Osteocyte (in vitro differentiated cells): ENCODE data around the gene MRPS11. TPM values are rescaled to one million over a fixed set of nuclear protein-coding genes. Genes with fewer than 3 reads are reported as not detected.

Source experiments
- DNase-seq: peaks from one replicate; pipeline ENCODE4 v3.0.0; 2021; ENCODE audit warnings: mixed read lengths; ENCODE audit not compliant: unreplicated experiment; ENCODE audit errors: extremely low spot score
- H3K27ac Mint-ChIP-seq: one replicate; pipeline ENCODE4 v1.8.0; 2021; ENCODE audit warnings: mild to moderate bottlenecking, mixed read lengths; ENCODE audit not compliant: unreplicated experiment
- H3K27me3 Mint-ChIP-seq: one replicate; pipeline ENCODE4 v1.8.0; 2021; ENCODE audit warnings: mixed read lengths; ENCODE audit not compliant: unreplicated experiment
- H3K36me3 Mint-ChIP-seq: one replicate; pipeline ENCODE4 v1.8.0; 2021; ENCODE audit warnings: mixed read lengths; ENCODE audit not compliant: unreplicated experiment
- H3K4me1 Mint-ChIP-seq: one replicate; pipeline ENCODE4 v1.8.0; 2021; ENCODE audit warnings: mixed read lengths; ENCODE audit not compliant: unreplicated experiment
- H3K4me3 Mint-ChIP-seq: one replicate; pipeline ENCODE4 v1.8.0; 2021; ENCODE audit warnings: mild to moderate bottlenecking, moderate library complexity, mixed read lengths; ENCODE audit not compliant: unreplicated experiment
- H3K9me3 Mint-ChIP-seq: one replicate; pipeline ENCODE4 v1.8.0; 2021; ENCODE audit warnings: mixed read lengths; ENCODE audit not compliant: unreplicated experiment
- total RNA-seq: library from RNA; stranded (reverse); gene quantifications from 2 replicates; pipeline ENCODE4 v1.2.1, GENCODE V29; 2021
- TF ChIP-seq, protein P1 (sequence below): fragments of 200-600 bp; sonication (generic); IDR thresholded peaks from 2 replicates; pipeline ENCODE4 v1.5.0; 2021; ENCODE audit warnings: antibody characterized with exemption, mild to moderate bottlenecking, moderate library complexity

MRPS11 gene
- total RNA-seq, 1 donor from 2014 or later = 41.9 TPM

GRCh38 chr15:88482263-88482662, 14.8 kb downstream of the MRPS11 start:
- Mint-ChIP-seq H3K9me3 (no peaks in the 10 kb centered on the region), H3K4me3 (no peak overlapping the region), H3K27me3 (no peaks in the 10 kb centered on the region), H3K36me3 (peaks cover 4% of the 10 kb centered on the region), H3K4me1 (no peaks in the 10 kb centered on the region), H3K27ac (no peak overlapping the region)
- TF ChIP-seq, protein P1, sequence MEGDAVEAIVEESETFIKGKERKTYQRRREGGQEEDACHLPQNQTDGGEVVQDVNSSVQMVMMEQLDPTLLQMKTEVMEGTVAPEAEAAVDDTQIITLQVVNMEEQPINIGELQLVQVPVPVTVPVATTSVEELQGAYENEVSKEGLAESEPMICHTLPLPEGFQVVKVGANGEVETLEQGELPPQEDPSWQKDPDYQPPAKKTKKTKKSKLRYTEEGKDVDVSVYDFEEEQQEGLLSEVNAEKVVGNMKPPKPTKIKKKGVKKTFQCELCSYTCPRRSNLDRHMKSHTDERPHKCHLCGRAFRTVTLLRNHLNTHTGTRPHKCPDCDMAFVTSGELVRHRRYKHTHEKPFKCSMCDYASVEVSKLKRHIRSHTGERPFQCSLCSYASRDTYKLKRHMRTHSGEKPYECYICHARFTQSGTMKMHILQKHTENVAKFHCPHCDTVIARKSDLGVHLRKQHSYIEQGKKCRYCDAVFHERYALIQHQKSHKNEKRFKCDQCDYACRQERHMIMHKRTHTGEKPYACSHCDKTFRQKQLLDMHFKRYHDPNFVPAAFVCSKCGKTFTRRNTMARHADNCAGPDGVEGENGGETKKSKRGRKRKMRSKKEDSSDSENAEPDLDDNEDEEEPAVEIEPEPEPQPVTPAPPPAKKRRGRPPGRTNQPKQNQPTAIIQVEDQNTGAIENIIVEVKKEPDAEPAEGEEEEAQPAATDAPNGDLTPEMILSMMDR = no peak
- DNase-seq = no peak

DNA sequence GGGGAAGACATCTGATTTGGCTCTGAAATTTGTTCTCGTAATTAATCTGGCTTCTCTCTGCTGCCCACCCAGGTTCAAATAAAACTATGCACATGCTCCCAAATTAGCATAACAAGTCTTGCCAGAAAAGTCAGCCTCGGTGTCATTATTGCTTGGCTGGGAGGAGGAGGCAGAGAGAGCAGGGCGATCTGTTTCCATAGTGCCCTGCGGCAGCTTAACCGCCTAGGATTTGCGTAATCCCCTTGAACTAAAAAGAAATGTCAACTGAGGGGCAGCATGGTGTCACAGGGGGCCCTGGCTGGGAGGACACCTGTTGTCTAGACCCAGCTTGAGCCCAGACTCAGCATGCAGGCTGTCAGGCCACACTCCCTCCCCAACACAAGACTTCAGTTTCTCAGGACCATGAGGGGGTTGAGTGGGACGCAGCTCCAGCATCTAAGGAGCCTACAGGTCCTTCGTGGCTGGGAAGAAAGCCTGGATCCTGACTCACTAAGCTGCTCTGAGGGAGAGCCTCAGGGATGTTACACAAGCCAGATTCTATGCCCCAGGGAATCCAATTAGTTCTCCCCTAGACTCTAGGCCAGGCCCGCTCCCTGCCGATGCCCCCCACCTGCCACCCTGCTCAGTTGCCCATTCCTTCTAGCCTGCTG, 17.3 kb downstream of the MRPS11 start:
- TF ChIP-seq, protein P1 = no peak
- DNase-seq = no peak
- no peaks in the 10 kb centered on the region for H3K36me3 Mint-ChIP-seq
- no peaks in the 10 kb centered on the region for H3K4me1 Mint-ChIP-seq
- no peaks in the 10 kb centered on the region for H3K9me3 Mint-ChIP-seq
- no peak overlapping the region for H3K27ac Mint-ChIP-seq
- H3K4me3 Mint-ChIP-seq = no peak overlapping the region
- H3K27me3 Mint-ChIP-seq = no peaks in the 10 kb centered on the region

DNA sequence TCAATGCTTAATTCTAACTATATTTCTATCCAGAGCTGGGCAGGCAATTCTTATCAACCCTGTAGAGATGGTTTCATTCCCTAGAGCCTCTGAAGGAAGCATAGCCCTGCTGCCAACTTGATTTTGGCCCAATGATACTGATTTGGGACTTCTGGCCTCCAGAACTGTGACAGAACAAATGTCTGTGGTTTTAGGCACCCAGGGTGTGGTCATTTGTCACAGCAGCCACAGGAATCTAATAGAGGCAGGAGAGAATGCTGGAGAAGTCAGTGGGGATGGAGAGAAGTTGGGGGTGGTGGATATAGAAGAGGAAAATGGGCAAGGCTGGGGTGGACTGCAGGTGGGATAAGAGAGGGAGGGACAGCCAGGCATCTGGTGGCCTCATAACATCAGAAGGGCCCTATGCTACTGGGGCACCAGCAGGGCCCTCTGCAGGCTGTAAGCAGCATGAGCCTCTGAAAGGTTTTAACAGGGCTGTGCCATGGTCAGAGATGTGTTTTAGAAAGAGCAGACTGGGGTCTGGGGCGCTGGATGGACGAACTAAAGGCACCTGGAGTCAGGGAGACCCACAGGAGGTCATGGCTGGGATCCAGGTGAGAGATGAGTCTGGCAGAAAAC, 19.8 kb downstream of the MRPS11 start:
- Mint-ChIP-seq H3K4me3 (no peak overlapping the region), H3K9me3 (no peaks in the 10 kb centered on the region), H3K36me3 (no peaks in the 10 kb centered on the region), H3K4me1 (no peaks in the 10 kb centered on the region), H3K27ac (no peak overlapping the region), H3K27me3 (no peaks in the 10 kb centered on the region)
- no peak for DNase-seq
- TF ChIP-seq, protein P1 = no peak

GRCh38 chr15:88487796-88488523, 20.5 kb downstream of the MRPS11 start:
- DNase-seq = no peak
- H3K9me3 Mint-ChIP-seq = no peaks in the 10 kb centered on the region
- no peaks in the 10 kb centered on the region for H3K36me3 Mint-ChIP-seq
- H3K27ac Mint-ChIP-seq = no peak overlapping the region
- no peaks in the 10 kb centered on the region for H3K27me3 Mint-ChIP-seq
- no peaks in the 10 kb centered on the region for H3K4me1 Mint-ChIP-seq
- H3K4me3 Mint-ChIP-seq = no peak overlapping the region
- TF ChIP-seq, protein P1 = no peak

DNA sequence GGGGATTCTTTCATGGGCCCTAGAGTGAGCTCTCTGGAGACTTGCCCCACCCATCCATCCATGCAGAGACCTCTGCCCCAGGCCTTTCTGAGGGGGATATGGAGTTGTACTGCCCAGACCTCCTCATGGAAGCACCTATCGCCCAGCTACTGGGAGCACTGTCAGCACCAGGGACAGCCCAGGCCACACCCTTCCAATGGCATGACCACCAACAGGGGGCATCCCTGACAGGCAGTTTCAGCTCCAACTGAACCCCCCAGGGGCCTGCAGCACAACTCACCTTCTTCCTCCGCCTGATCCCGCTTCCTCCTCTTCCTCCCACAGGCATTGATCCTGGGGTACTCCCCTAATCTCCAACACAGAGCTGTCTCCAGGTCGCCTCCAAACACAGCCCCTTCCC, 21.8 kb downstream of the MRPS11 start:
- no peaks in the 10 kb centered on the region for H3K27me3 Mint-ChIP-seq
- H3K36me3 Mint-ChIP-seq = no peaks in the 10 kb centered on the region
- DNase-seq = no peak
- no peaks in the 10 kb centered on the region for H3K4me1 Mint-ChIP-seq
- H3K4me3 Mint-ChIP-seq = no peak overlapping the region
- H3K27ac Mint-ChIP-seq = no peak overlapping the region
- H3K9me3 Mint-ChIP-seq = no peaks in the 10 kb centered on the region
- TF ChIP-seq, protein P1 = no peak
